GM20000 (cell line): ENCODE measurements around the gene RFX3.

Experiments
- DNase-seq: peaks from one replicate; pipeline ENCODE4 v3.0.0; 2012; ENCODE audit warnings: low spot score
- TF ChIP-seq, protein P1 (sequence below): IDR thresholded peaks from 2 replicates; pipeline ENCODE4 v1.5.1; 2012; ENCODE audit warnings: mild to moderate bottlenecking, control low read depth; ENCODE audit errors: extremely low read depth, missing control alignments

The RFX3 gene

DNA sequence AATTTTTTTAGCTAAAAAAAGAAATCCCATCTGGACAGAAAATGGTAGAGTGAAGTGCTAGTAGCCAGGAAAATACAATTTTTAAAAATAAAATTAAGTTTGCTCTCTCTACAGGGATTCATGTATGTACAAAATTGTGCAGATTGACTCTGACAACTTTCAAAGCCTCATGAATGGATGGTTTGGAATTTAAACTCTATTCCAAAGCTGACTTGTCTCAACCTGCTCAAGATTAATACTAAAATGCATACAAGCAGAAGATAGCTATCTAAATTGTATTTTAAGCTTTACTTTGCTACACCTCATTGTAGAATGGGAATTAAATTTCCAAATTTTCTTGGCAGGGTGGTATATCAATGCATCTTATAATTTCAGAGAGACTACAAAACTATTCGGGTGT lies 257.6 kb downstream of the RFX3 start:
- TF ChIP-seq, protein P1, sequence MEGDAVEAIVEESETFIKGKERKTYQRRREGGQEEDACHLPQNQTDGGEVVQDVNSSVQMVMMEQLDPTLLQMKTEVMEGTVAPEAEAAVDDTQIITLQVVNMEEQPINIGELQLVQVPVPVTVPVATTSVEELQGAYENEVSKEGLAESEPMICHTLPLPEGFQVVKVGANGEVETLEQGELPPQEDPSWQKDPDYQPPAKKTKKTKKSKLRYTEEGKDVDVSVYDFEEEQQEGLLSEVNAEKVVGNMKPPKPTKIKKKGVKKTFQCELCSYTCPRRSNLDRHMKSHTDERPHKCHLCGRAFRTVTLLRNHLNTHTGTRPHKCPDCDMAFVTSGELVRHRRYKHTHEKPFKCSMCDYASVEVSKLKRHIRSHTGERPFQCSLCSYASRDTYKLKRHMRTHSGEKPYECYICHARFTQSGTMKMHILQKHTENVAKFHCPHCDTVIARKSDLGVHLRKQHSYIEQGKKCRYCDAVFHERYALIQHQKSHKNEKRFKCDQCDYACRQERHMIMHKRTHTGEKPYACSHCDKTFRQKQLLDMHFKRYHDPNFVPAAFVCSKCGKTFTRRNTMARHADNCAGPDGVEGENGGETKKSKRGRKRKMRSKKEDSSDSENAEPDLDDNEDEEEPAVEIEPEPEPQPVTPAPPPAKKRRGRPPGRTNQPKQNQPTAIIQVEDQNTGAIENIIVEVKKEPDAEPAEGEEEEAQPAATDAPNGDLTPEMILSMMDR, result no peak
- DNase-seq, result no peak

- TF ChIP-seq, protein P1, result no peak
- no peak for DNase-seq
These were observed 262.1 kb downstream of the RFX3 start for GRCh38 chr9:3263698-3264097.

GRCh38 chr9:3262826-3263529 lies 262.8 kb downstream of the RFX3 start:
- TF ChIP-seq, protein P1, result no peak
- no peak for DNase-seq

GRCh38 chr9:3261484-3261883 lies 264.3 kb downstream of the RFX3 start:
- TF ChIP-seq, protein P1, result no peak
- DNase-seq, result no peak

GRCh38 chr9:3256571-3257330 lies 269.1 kb downstream of the RFX3 start:
- TF ChIP-seq, protein P1, result no peak
- no peak for DNase-seq

DNA sequence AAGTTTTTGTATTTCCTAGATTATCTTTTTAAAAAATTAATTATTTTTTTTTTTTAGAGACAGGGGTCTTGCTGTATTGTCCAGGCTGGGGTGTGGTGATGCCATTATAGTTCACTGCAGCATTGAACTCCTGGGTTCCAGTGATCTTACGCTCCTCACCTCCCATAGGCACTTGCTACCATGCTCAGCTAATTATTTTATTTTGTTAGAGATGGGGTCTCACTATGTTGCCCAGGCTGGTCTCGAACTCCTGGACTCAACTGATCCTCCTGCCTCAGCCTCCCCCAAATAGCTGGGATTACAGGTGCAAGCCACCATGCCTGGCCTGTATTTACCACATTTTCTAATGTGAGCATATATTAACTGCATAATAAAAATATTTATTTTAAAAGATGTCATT lies 274.5 kb downstream of the RFX3 start:
- DNase-seq, result no peak
- TF ChIP-seq, protein P1, result no peak

GRCh38 chr9:3250741-3251140 lies 275.1 kb downstream of the RFX3 start:
- TF ChIP-seq, protein P1, result no peak
- DNase-seq, result no peak
